SW 1271 (cell line): ENCODE data around the gene MMP11.

Experiments used
- DNase-seq, 2 experiments: peaks; one replicate each; lab custom pipeline; 2025; lab: John Stamatoyannopoulos, UW

Gene MMP11

GRCh38 chr22:23780146-23780748, 7.6 kb downstream of the MMP11 start:
- no peak for DNase-seq

DNA sequence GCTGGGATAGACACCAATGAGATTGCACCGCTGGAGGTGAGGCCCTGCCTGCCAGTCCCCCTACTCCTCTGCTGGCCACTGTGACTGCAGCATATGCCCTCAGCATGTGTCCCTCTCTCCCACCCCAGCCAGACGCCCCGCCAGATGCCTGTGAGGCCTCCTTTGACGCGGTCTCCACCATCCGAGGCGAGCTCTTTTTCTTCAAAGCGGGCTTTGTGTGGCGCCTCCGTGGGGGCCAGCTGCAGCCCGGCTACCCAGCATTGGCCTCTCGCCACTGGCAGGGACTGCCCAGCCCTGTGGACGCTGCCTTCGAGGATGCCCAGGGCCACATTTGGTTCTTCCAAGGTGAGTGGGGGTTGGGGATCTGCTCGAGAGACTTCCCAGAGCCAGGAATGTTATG, 8.4 kb downstream of the MMP11 start:
- DNase-seq: no peak

DNA sequence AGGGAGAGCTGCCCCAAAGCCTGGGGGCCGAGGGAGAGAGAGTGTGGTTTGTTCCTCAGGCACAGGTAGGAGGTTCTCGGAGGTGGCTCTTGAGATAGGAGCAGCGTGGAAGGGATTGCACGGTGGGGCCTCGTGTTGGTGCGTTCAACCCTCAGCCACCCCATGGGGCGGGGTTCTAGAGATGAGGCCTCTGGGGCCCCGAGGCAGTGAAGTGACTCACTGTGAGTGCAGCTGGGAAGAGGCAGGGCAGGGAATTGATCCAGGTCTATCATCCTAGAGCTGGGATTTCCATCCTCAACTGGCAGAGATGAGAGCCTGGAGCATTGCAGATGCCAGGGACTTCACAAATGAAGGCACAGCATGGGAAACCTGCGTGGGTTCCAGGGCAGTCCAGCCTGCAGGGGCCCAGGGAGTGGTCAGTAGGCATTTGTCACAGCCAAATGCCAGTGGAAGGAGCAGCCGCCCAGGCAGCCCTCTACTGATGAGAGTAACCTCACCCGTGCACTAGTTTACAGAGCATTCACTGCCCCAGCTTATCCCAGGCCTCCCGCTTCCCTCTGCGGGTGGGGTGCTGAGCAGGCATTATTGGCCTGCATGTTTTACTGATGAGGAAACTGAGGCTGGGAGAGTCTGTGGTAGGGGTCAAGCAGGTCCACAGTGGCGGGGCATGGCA, 9.0 kb downstream of the MMP11 start:
- peak in 1 of 2 experiments; percentile 30 for DNase-seq

DNA sequence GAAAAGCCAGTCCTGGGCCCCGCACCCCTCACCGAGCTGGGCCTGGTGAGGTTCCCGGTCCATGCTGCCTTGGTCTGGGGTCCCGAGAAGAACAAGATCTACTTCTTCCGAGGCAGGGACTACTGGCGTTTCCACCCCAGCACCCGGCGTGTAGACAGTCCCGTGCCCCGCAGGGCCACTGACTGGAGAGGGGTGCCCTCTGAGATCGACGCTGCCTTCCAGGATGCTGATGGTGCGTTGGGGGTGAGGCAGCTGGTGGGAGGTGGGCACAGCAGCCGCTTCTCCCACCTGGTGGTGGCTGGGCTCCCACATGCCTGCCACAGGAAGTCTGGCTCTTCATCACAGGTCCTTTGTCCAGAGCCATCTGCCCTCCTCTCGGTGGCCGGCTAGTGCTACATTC, 9.6 kb downstream of the MMP11 start:
- DNase-seq: no peak

DNA sequence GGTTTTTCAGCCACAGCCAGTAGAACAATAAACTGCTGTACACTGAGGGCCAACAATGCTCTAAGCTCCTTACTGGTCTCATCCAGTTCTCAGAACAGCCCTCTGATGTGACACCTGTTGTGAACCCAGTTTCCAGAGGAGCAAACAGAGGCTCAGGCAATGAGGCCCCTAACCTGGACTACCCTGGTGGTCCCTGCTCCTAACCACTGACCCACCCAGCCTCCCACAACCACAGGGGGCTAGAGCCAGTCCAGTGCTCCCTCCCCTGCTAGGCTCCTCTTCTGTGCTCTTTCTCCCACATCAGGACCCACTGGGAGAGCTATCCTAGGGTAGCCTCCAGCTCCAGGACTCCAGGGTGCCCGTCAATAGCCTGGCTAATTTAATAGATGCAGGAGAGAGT, 10.1 kb downstream of the MMP11 start:
- DNase-seq: no peak

- DNase-seq: no peak
These were observed 10.9 kb downstream of the MMP11 start for GRCh38 chr22:23783265-23784150.

DNA sequence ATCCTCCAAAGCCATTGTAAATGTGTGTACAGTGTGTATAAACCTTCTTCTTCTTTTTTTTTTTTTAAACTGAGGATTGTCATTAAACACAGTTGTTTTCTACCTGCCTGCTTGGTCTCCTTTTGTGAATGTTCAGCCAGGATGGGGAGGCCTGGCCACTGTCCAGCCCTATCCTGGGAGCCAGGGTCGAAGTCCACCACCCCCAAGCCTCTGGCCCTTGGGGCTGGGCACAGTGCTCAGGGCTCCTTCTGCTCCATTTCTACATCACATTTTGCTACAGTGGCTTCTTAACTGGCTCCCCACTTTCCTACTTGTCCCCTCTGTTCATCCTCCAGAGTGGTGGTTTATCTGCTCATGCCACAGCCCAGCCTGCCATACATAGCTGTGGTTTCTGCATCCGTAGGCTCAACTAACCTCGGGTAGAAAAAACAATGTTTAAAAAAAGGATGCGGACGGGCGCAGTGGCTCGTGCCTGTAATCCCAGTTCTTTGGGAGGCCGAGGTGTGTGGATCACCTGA, 11.6 kb downstream of the MMP11 start:
- DNase-seq: no peak

GRCh38 chr22:23786261-23786710, 13.6 kb downstream of the MMP11 start:
- no peak for DNase-seq

DNA sequence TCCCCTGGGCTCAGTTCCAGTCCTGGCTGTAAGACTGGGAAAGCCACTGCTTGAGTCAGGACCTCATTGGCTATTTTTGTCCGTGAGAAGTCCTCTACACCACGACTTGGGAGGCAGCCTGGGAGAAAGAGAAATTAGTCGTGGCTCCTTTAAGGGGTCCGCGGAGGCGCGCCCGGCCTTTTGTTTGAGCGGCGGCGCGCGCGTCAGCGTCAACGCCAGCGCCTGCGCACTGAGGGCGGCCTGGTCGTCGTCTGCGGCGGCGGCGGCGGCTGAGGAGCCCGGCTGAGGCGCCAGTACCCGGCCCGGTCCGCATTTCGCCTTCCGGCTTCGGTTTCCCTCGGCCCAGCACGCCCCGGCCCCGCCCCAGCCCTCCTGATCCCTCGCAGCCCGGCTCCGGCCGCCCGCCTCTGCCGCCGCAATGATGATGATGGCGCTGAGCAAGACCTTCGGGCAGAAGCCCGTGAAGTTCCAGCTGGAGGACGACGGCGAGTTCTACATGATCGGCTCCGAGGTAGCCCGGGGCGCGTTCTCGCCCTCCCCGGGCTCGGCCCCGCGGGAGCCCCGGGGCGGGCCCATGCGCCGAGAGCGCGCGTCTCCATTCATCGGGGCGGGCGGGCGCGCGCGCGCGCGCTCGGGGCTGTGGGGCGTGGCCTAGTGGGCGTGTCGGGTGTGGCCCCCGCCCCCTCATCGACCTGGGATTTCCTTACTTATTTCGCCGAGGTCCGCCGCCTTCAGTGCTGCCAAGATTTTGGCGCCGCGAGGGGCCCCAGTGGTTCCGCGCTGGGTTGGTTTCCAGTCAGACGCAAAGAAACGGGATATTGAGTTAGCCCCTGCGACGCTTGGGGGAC, 14.3 kb downstream of the MMP11 start, which contains the start of gene SMARCB1:
SMARCB1 (plus strand) TSS at position 215 of the 848 bp plus-strand sequence; CDS start at position 419, 204 bp downstream.
- DNase-seq: peak; percentile 58 to 73

- DNase-seq: no peak
These were observed 14.9 kb downstream of the MMP11 start for GRCh38 chr22:23787600-23787896.

GRCh38 chr22:23787910-23788309, 15.3 kb downstream of the MMP11 start:
- no peak for DNase-seq

- DNase-seq: no peak
These were observed 16.5 kb downstream of the MMP11 start for GRCh38 chr22:23789121-23789520.

- DNase-seq: no peak
These were observed 17.0 kb downstream of the MMP11 start for GRCh38 chr22:23789638-23790037.

DNA sequence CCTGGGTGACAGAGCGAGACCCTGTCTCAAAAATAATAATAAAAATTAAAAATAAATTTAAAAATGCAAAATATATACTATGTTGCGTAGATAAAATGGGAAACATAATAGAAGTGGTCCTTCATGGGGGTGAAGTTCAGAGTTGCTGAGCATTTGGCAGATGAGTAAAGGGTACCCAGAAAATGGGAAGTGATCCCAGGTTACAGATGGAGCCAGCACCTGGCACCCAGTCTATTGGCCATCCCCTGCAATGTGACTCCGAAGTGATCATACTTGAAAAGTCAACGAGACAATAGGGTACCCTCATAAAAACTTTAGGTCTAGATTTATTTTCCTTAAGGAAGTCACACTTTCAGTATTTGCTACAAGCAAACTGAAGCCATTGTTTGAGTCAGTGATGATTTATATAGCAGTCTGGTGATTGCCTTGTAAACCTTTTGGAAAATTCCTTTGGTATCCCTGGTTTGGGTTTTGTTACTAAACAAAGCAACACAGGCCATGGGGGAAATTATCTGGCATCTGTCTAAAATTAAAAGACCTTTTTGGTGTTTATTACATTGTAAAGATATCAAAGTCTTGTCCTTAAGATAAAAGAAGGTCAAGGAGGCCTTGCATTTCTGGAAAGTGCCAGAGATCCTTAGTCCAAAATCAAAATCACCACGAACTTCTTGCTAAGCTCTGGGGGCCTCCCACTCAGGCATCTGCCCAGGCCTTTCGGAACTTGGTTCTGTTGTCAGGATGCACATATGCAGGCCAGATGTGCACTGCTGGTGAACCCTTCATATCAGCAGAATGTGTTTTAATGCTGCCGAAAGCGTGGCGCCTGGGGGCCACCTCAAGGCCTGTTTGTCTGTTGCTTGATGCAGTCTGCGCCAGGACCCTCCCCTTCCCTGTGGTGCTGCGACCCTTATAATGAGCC, 18.4 kb downstream of the MMP11 start:
- no peak for DNase-seq

- no peak for DNase-seq
These were observed 19.3 kb downstream of the MMP11 start for GRCh38 chr22:23791738-23792645.

GRCh38 chr22:23793326-23793725, 20.7 kb downstream of the MMP11 start:
- DNase-seq: no peak

DNA sequence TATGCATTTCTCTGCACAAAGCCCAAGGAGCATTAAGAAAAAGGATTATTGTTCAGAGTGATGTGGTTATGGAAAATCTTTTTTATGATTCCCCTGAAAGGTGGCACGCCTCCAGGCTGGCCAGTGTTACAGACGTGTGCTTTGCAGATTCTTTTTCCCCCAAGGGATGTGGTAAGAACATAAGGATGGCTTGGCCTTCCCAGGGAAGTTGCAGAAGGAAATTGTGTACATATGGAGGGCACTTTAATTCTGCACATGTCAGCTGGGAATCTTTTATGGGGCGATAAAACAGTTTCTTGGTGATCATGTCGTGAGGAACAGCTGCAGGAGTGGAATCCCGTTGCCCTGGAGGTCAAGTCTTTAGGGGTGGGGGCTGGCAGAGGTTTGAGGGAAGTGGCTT, 23.8 kb downstream of the MMP11 start:
- no peak for DNase-seq

DNA sequence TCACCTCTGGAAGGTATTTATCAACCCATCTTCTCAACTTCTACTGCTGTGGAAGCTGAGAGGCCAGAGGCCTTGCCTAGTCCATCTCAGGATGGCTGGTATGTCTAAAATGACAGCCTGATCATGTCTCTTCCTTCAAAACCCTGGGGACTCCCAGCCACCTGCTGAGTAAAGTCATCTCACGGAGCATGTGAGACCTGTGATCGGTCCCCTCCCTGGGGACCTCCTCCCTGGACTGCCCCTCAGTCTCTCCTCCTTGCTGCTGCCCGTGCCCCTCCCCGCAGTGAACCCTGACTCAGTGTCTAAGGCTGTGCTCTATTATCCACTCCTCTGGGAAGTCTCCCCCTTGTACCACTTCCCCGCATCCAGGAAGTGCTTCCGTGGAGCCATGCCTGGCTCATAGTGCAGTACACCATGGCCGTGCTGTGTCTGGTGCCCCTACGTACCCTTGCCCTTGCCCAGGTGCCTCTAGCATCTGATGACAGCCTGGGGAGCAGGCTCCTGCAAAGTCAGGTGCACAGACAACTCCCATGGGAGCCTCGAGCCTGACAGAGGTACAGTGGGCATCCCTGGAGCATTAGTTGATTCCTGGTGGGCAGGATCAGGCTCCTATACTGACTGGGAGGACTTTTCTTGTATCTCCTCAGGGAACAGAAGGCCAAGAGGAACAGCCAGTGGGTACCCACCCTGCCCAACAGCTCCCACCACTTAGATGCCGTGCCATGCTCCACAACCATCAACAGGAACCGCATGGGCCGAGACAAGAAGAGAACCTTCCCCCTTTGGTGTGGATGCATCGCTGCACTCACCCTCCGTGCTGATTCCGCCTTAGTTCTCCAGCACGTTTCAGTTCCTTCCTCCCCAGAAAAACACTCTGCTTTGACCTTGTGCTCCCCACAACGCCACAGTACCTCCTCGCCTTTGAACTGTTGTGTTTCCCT, 27.9 kb downstream of the MMP11 start:
- no peak for DNase-seq
